RWPE2 (cell line): ENCODE measurements around the gene EML4.

Experiments
- ATAC-seq: fragments of 200-7000 bp; cut with Tn5 transposase; 3 replicates; pipeline ENCODE4 v1.9.1; 2021; ENCODE audit warnings: low read depth
- DNase-seq: peaks from one replicate; pipeline ENCODE4 v3.0.0-alpha.2; 2020; ENCODE audit warnings: low spot score
- H3K27ac ChIP-seq: fragments of 450-650 bp; 2 replicates; pipeline ENCODE4 v1.5.1; 2017; ENCODE audit warnings: mild to moderate bottlenecking; ENCODE audit not compliant: poor library complexity, severe bottlenecking
- H3K27me3 ChIP-seq: fragments of 250-450 bp; sonication (Bioruptor Pico); 2 replicates; pipeline ENCODE4 v1.5.1; 2021; ENCODE audit warnings: mild to moderate bottlenecking, moderate library complexity; ENCODE audit not compliant: insufficient read depth, poor library complexity, severe bottlenecking
- H3K36me3 ChIP-seq: fragments of 250-450 bp; sonication (Bioruptor Pico); 2 replicates; pipeline ENCODE4 v1.5.1; 2020; ENCODE audit warnings: low read depth, mild to moderate bottlenecking, moderate library complexity
- H3K4me1 ChIP-seq: fragments of 250-450 bp; sonication (Bioruptor Pico); 2 replicates; pipeline ENCODE4 v1.5.1; 2021; ENCODE audit warnings: mild to moderate bottlenecking, moderate library complexity; ENCODE audit not compliant: insufficient read depth, poor library complexity, severe bottlenecking
- H3K4me3 ChIP-seq: fragments of 250-450 bp; sonication (Bioruptor Pico); 2 replicates; pipeline ENCODE4 v1.5.1; 2021; ENCODE audit warnings: mild to moderate bottlenecking, moderate library complexity; ENCODE audit not compliant: severe bottlenecking
- H3K9me3 ChIP-seq: fragments of 250-450 bp; sonication (Bioruptor Pico); 2 replicates; pipeline ENCODE4 v1.5.1; 2021; ENCODE audit warnings: mild to moderate bottlenecking, moderate library complexity; ENCODE audit not compliant: severe bottlenecking
- CTCF ChIP-seq: fragments of 450-650 bp; IDR thresholded peaks from one replicate; pipeline ENCODE4 v1.5.1; 2017; ENCODE audit warnings: mild to moderate bottlenecking, moderate library complexity; ENCODE audit not compliant: poor library complexity, severe bottlenecking

The EML4 gene

DNA sequence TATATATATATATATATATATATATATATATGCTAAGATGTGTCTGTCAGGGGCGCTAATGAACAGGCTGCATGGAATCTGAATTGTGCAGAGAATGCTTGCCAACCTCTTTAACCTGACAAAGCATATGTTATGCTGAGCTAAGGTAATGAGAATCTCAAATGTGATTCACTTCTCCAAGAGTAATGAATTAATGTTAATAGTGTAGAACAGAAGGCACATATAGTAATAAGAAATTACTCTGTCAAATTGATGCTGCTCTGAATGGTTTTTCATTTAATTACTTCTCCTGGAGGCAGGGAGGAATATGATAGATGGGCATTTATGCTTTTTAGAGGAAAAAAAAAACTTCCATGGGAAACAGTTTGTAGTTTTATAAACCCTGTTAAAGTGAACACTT lies 156.5 kb downstream of the EML4 start:
- Histone ChIP-seq H3K36me3 (peaks cover 30% of the 10 kb centered on the region), H3K27me3 (no peaks in the 10 kb centered on the region), H3K9me3 (no peaks in the 10 kb centered on the region), H3K4me3 (no peak overlapping the region), H3K4me1 (peaks cover 2% of the 10 kb centered on the region), H3K27ac (no peak overlapping the region)
- ATAC-seq (no peak), DNase-seq (no peak)
- TF ChIP-seq CTCF: no peak

GRCh38 chr2:42327125-42327524 lies 158.0 kb downstream of the EML4 start:
- Histone ChIP-seq H3K27ac (no peak overlapping the region), H3K4me1 (peaks cover 2% of the 10 kb centered on the region), H3K9me3 (no peaks in the 10 kb centered on the region), H3K36me3 (peaks cover 42% of the 10 kb centered on the region), H3K27me3 (no peaks in the 10 kb centered on the region), H3K4me3 (no peak overlapping the region)
- ATAC-seq (peak; percentile 70), DNase-seq (no peak)
- TF ChIP-seq CTCF: no peak

DNA sequence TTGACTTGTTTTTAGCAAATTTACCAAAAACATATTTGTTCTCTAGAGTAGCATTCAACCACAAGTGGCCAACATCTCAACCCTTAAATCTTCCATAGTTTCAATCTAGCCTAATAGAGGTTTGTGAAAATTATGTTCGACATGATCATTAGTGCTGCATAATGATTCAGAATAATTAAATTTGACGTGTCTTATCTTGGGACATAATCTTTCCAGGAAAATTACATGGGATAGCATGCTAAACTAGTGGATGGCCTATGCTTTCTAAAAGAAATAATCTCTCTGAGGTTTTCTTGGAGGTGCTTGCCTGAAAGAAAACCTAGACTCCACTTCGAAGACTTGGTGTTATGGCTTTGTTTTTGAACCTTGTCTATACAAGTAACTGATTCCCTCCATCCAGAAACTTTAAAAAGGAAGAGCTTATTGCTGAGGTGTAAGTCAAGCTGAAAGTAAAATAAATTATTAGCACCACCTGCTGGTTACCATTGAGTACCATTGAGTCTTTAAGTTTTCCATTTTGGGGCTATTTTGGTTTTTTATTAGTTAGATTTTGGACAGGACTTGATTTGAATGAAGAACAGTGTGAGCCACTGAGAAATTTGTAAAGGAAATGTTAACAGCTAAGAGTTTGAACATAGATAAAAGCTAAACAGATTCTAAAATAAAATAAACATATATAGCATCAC lies 159.1 kb downstream of the EML4 start:
- Histone ChIP-seq H3K27ac (no peak overlapping the region), H3K36me3 (peaks cover 48% of the 10 kb centered on the region)
- ATAC-seq: peak; percentile 48; the same call in 1 of the 3 replicates

DNA sequence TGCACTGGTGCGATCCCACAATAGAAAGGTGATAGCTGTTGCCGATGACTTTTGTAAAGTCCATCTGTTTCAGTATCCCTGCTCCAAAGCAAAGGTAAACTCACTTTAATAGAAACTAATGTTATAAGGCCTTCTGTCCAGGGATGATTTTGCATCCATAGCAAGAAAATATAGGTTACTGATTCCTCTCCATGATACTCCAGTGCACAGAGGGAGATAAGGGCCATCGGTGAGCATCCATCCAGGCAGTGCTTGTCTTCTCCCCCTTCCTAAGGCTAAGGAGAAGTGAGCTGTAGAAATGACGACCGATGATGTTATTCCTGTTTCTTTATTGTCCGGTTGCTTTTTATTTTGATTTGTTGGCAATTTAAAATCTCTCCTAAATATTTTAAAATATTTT lies 159.8 kb downstream of the EML4 start:
- Histone ChIP-seq H3K36me3 (peaks cover 48% of the 10 kb centered on the region), H3K9me3 (no peaks in the 10 kb centered on the region), H3K27me3 (no peaks in the 10 kb centered on the region), H3K4me1 (peaks cover 2% of the 10 kb centered on the region), H3K4me3 (no peak overlapping the region), H3K27ac (no peak overlapping the region)
- no peak for TF ChIP-seq CTCF
- DNase-seq: no peak
- no peak for ATAC-seq

More for the DNA sequence above, 159.1 kb downstream of the EML4 start:
- Histone ChIP-seq H3K9me3 (no peaks in the 10 kb centered on the region), H3K4me3 (no peak overlapping the region), H3K27me3 (no peaks in the 10 kb centered on the region), H3K4me1 (peaks cover 2% of the 10 kb centered on the region)
- DNase-seq: no peak
- TF ChIP-seq CTCF: peak; percentile 66

DNA sequence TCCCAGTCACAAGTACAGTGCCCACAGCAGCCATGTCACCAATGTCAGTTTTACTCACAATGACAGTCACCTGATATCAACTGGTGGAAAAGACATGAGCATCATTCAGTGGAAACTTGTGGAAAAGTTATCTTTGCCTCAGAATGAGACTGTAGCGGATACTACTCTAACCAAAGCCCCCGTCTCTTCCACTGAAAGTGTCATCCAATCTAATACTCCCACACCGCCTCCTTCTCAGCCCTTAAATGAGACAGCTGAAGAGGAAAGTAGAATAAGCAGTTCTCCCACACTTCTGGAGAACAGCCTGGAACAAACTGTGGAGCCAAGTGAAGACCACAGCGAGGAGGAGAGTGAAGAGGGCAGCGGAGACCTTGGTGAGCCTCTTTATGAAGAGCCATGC lies 160.6 kb downstream of the EML4 start:
- Histone ChIP-seq H3K27me3 (no peaks in the 10 kb centered on the region), H3K36me3 (peaks cover 48% of the 10 kb centered on the region), H3K4me1 (peaks cover 2% of the 10 kb centered on the region), H3K27ac (no peak overlapping the region), H3K9me3 (no peaks in the 10 kb centered on the region), H3K4me3 (no peak overlapping the region)
- ATAC-seq: no peak
- no peak for TF ChIP-seq CTCF
- DNase-seq: no peak
